Testis (tissue), 3 donors: ENCODE data around the gene HJURP. TPM values are rescaled to one million over a fixed set of nuclear protein-coding genes. Genes with fewer than 3 reads are reported as not detected.

Experiments
- DNase-seq: peaks from one replicate; pipeline ENCODE4 v3.0.0-alpha.2; 2019
- H3K27ac ChIP-seq, 2 donors: fragments of 200-600 bp; sonication (generic); one replicate each; pipeline ENCODE4 v1.5.1; 2019
- H3K27me3 ChIP-seq: fragments of 200-600 bp; sonication (generic); one replicate; pipeline ENCODE4 v1.5.1; 2019
- H3K36me3 ChIP-seq: fragments of 200-600 bp; sonication (generic); one replicate; pipeline ENCODE4 v1.5.1; 2017; ENCODE audit warnings: low read depth; ENCODE audit errors: missing control alignments
- H3K4me1 ChIP-seq: fragments of 200-600 bp; sonication (generic); one replicate; pipeline ENCODE4 v1.5.1; 2019
- H3K4me3 ChIP-seq, 2 donors: fragments of 200-600 bp; sonication (generic); one replicate each; pipeline ENCODE4 v1.5.1; 2017 to 2019
- H3K9me3 ChIP-seq: fragments of 200-600 bp; sonication (generic); one replicate; pipeline ENCODE4 v1.5.1; 2017
- CTCF ChIP-seq, 3 experiments: fragments of 450-650 bp in 2 of 3; fragments of 200-600 bp in 1 of 3; sonication (generic) in 1 of 3; IDR thresholded peaks; one replicate each; pipeline ENCODE4 v1.5.1; 2016 to 2019; ENCODE audit warnings: antibody characterized with exemption in 3 of 3, mild to moderate bottlenecking in 2 of 3, moderate library complexity in 1 of 3
- POLR2A ChIP-seq: fragments of 450-650 bp; IDR thresholded peaks from one replicate; pipeline ENCODE4 v1.6.1; 2017; ENCODE audit warnings: antibody characterized with exemption, mild to moderate bottlenecking, moderate library complexity
- WGBS, 2 donors: methylation state at CpG; one replicate each; pipeline ENCODE4 v1.1.5; 2018; 5-methylcytosine and 5-hydroxymethylcytosine counted together
- intact Hi-C: fragments of 100-400 bp; cut with DNase I; formaldehyde crosslinking; loops from one replicate; pipeline ENCODE4 v1.15.1; 2023; ENCODE audit warnings: low total_unique reads
- polyA plus RNA-seq: library from polyadenylated mRNA; stranded (reverse); fragments of 350-450 nt; fragmentation: Illumina TruSeq; extraction: RNeasy Lipid Tissue Mini Kit (QIAGEN cat#74804); gene quantifications from one replicate; pipeline ENCODE4 v1.2.3, GENCODE V29; 2014; ENCODE audit warnings: low read depth, low replicate concordance; ENCODE audit not compliant: insufficient read depth
- total RNA-seq, 2 donors: library from RNA; depleted of rRNA; stranded (reverse); fragments of >200 nt; gene quantifications; one replicate each; pipeline ENCODE4 v1.2.3, GENCODE V29; 2016

The HJURP gene
- total and polyA plus RNA-seq, 3 donors from 2014 or later, result 10.2 to 30.2 (median 13.9) TPM

GRCh38 chr2:233798335-233799086 lies 55.8 kb downstream of the HJURP start:
- Histone ChIP-seq H3K27me3 (no peaks in the 10 kb centered on the region), H3K4me3 (no peak overlapping the region), H3K4me1 (no peaks in the 10 kb centered on the region), H3K9me3 (no peaks in the 10 kb centered on the region), H3K36me3 (no peaks in the 10 kb centered on the region), H3K27ac (no peak overlapping the region)
- DNase-seq, result peak; percentile 7
- intact Hi-C loops, result no loop called here
- WGBS, 2 donors, result 88 to 90% methylated on average over 14 of the region's 14 CpGs
- no peak for TF ChIP-seq CTCF (IDR thresholded peaks at IDR 0.05)
- TF ChIP-seq POLR2A, result no peak

GRCh38 chr2:233796254-233796653 lies 58.1 kb downstream of the HJURP start:
- H3K9me3 ChIP-seq, result no peaks in the 10 kb centered on the region
- 90 to 93% methylated on average over 7 to 9 of the region's 9 CpGs for WGBS, 2 donors
- DNase-seq, result no peak
- TF ChIP-seq POLR2A (no peak), CTCF (IDR thresholded peaks at IDR 0.05) (no peak)
- H3K27me3 ChIP-seq, result no peaks in the 10 kb centered on the region
- H3K4me3 ChIP-seq, result no peak overlapping the region
- intact Hi-C loops, result no loop called here
- no peak overlapping the region for H3K27ac ChIP-seq
- H3K4me1 ChIP-seq, result no peaks in the 10 kb centered on the region
- no peaks in the 10 kb centered on the region for H3K36me3 ChIP-seq

GRCh38 chr2:233795735-233796171 lies 58.6 kb downstream of the HJURP start:
- no peak for TF ChIP-seq CTCF (IDR thresholded peaks at IDR 0.05)
- no peak for TF ChIP-seq POLR2A
- intact Hi-C loops, result no loop called here
- DNase-seq, result peak; percentile 6
- Histone ChIP-seq H3K9me3 (no peaks in the 10 kb centered on the region), H3K27me3 (no peaks in the 10 kb centered on the region), H3K27ac (no peak overlapping the region), H3K4me1 (no peaks in the 10 kb centered on the region), H3K36me3 (no peaks in the 10 kb centered on the region), H3K4me3 (no peak overlapping the region)
- WGBS, 2 donors, result 96 to 100% methylated on average over 5 to 13 of the region's 13 CpGs

GRCh38 chr2:233794128-233794658 lies 60.1 kb downstream of the HJURP start:
- DNase-seq, result peak; percentile 13
- Histone ChIP-seq H3K27me3 (no peaks in the 10 kb centered on the region), H3K27ac (no peak overlapping the region), H3K9me3 (no peaks in the 10 kb centered on the region), H3K4me3 (no peak overlapping the region), H3K4me1 (no peaks in the 10 kb centered on the region), H3K36me3 (no peaks in the 10 kb centered on the region)
- no peak for TF ChIP-seq POLR2A
- 70 to 71% methylated on average over 5 to 17 of the region's 17 CpGs for WGBS, 2 donors
- intact Hi-C loops, result no loop called here

GRCh38 chr2:233793465-233794127 lies 60.7 kb downstream of the HJURP start:
- TF ChIP-seq CTCF (IDR thresholded peaks at IDR 0.05) (no peak), POLR2A (no peak)
- H3K27me3 ChIP-seq, result no peaks in the 10 kb centered on the region
- no peak overlapping the region for H3K27ac ChIP-seq
- 67 to 78% methylated on average over 12 to 18 of the region's 18 CpGs for WGBS, 2 donors
- no peaks in the 10 kb centered on the region for H3K36me3 ChIP-seq
- H3K4me1 ChIP-seq, result no peaks in the 10 kb centered on the region
- intact Hi-C loops, result no loop called here
- no peak for DNase-seq
- no peak overlapping the region for H3K4me3 ChIP-seq
- H3K9me3 ChIP-seq, result no peaks in the 10 kb centered on the region
